Measurements from ENCODE around the gene POLE4. TPM values are rescaled to one million over a fixed set of nuclear protein-coding genes. Genes with fewer than 3 reads are reported as not detected.

POLE4 gene
- total RNA-seq, 2 donors from 2014 or later = 59.2 to 61.8 TPM

DNA sequence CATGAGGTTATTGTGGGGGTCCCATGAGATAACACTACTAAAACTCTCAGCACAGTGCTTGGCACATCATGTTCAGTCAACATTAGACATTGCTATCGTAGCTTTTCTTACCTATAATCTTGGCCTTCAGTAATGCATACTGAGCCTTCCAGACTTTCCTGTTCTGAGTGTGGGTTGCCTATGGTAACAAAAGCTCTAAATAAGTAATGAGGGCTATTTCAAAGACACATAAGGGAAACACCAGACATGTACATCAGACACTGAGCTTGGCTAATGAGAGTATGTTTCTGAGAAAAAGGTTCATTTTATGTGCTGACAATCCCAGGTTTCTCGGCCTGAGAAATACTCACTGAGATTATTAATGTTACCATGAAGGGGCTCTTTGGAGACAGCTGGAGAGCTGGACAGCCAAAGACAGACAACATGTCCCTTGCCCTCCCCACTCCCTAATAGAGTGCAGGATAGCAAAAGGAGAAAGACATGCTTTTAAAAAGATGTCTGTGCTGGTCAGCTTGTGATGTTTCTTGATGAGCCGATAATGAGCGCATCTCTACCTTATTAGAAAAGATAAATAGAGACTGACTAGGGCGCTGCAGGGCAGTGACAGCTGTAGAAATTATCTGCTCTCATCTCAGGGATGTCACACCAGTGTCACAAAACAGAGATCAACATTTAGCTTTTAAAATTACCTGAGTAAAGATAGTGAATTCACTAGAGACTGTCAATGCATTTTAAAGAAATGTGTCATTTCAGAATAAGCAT is 25.4 kb downstream of the POLE4 start:
- H3K36me3 ChIP-seq = no peaks in the 10 kb centered on the region
- H3K4me3 ChIP-seq = no peak overlapping the region
- intact Hi-C loops (cut with DNase I) = no loop called here
- H3K9me3 ChIP-seq = no peaks in the 10 kb centered on the region
- no peaks in the 10 kb centered on the region for H3K27me3 ChIP-seq
- TF ChIP-seq CTCF (IDR thresholded peaks at IDR 0.05) = no peak
- no peak overlapping the region for H3K27ac ChIP-seq
- no peak for DNase-seq
- H3K4me1 ChIP-seq = no peaks in the 10 kb centered on the region
- no peak overlapping the region for H3K9ac ChIP-seq (ENCODE audit: low read depth in 2 of 2, low read length in 2 of 2)

DNA sequence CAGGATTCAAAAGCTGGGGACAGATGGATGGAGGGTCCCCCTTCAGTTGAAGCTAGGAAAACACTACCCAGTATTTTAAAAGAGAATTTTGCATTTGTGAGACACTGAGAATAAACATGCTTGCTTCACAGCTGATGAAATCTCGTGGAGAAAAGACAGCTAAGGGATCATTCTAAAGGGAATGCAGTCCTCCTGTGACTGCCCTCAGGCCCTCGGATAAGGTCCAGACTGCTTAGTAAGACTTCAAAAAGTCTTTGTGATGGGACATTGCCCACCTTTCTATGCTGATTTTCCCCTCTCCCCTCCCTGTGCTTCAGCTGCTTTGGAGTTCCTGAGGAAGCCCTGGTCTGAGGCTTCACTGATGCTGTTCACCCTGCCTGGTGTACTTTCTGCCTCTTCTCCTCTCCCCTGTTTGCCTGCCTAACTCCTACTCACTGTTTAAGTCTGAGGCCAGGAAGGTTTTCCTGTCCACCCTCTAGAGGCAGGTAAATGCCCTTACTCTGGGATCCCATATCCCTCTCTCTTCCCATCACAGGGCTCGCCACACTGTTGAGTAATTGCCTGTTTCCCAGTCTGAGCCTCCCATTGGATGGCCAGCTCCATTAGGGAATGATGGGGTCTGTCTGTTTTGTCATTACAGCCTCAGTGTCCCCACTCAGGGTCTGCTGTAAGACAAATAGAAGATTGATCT is 26.6 kb downstream of the POLE4 start:
- DNase-seq = no peak
- Histone ChIP-seq H3K9me3 (no peaks in the 10 kb centered on the region), H3K4me3 (no peak overlapping the region), H3K36me3 (no peaks in the 10 kb centered on the region), H3K4me1 (no peaks in the 10 kb centered on the region), H3K27me3 (no peaks in the 10 kb centered on the region), H3K9ac (ENCODE audit: low read depth in 2 of 2, low read length in 2 of 2) (no peak overlapping the region), H3K27ac (no peak overlapping the region)
- TF ChIP-seq CTCF (IDR thresholded peaks at IDR 0.05) = no peak
- intact Hi-C loops (cut with DNase I) = no loop called here

GRCh38 chr2:74985978-74986609 is 27.7 kb downstream of the POLE4 start:
- intact Hi-C loops (cut with DNase I) = no loop called here
- no peak overlapping the region for H3K4me3 ChIP-seq
- H3K27me3 ChIP-seq = no peaks in the 10 kb centered on the region
- H3K4me1 ChIP-seq = no peaks in the 10 kb centered on the region
- H3K9me3 ChIP-seq = no peaks in the 10 kb centered on the region
- TF ChIP-seq CTCF (IDR thresholded peaks at IDR 0.05) = no peak
- DNase-seq = no peak
- no peak overlapping the region for H3K27ac ChIP-seq
- H3K36me3 ChIP-seq = no peaks in the 10 kb centered on the region
- no peak overlapping the region for H3K9ac ChIP-seq (ENCODE audit: low read depth in 2 of 2, low read length in 2 of 2)

DNA sequence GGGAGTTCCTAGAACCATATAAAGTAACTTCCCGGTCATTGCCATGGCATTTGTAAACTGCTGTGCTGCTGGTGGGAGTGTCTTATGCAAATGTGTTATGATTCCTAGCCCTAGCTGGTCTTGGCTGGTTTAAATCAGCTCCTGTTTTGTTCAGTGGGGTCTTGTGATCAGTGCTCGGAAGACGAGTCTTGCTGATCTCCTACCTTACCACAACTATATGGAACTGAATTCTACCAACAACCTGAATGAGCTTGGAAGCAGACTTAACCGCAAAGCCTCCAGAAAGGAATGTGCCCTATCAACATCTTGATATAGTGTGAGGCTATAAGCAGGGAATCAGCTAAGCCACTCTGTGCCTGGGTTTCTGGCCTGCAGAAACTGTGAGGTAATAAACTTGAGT is 33.5 kb downstream of the POLE4 start:
- Histone ChIP-seq H3K4me1 (no peaks in the 10 kb centered on the region), H3K27ac (no peak overlapping the region), H3K9me3 (no peaks in the 10 kb centered on the region), H3K36me3 (no peaks in the 10 kb centered on the region), H3K4me3 (no peak overlapping the region), H3K9ac (ENCODE audit: low read depth in 2 of 2, low read length in 2 of 2) (no peak overlapping the region), H3K27me3 (no peaks in the 10 kb centered on the region)
- TF ChIP-seq CTCF (IDR thresholded peaks at IDR 0.05) = no peak
- no peak for DNase-seq
- intact Hi-C loops (cut with DNase I) = no loop called here

- Histone ChIP-seq H3K27me3 (no peaks in the 10 kb centered on the region), H3K4me1 (no peaks in the 10 kb centered on the region), H3K27ac (no peak overlapping the region), H3K4me3 (no peak overlapping the region), H3K36me3 (no peaks in the 10 kb centered on the region), H3K9me3 (no peaks in the 10 kb centered on the region), H3K9ac (ENCODE audit: low read depth in 2 of 2, low read length in 2 of 2) (no peak overlapping the region)
- no peak for DNase-seq
- intact Hi-C loops (cut with DNase I) = no loop called here
- TF ChIP-seq CTCF (IDR thresholded peaks at IDR 0.05) = no peak
Observed at GRCh38 chr2:74999468-74999867, 41.0 kb downstream of the POLE4 start.

All from colonic mucosa (tissue), 4 donors.